RCC 7860 (cell line): ENCODE measurements around the gene KCNQ5.
A peak's percentile ranks its signal among the peaks of the same experiment; 100 is the strongest.

Experiments
- DNase-seq: peaks from one replicate; pipeline ENCODE4 v3.0.0-alpha.2; 2015; ENCODE audit warnings: low spot score
- FAIRE-seq: peaks from 2 replicates; lab custom pipeline; 2012; peaks lifted over from hg19 to GRCh38; lab: Jason Lieb, UNC

KCNQ5 gene

GRCh38 chr6:72828904-72829303 is 207.0 kb downstream of the KCNQ5 start:
- FAIRE-seq (no peak), DNase-seq (no peak)

GRCh38 chr6:72832271-72832670 is 210.4 kb downstream of the KCNQ5 start:
- DNase-seq = no peak
- no peak for FAIRE-seq

- FAIRE-seq = no peak
- DNase-seq = no peak
Observed at GRCh38 chr6:72835749-72836148, 213.9 kb downstream of the KCNQ5 start.

GRCh38 chr6:72836971-72837370 is 215.1 kb downstream of the KCNQ5 start:
- no peak for DNase-seq
- FAIRE-seq = no peak

- FAIRE-seq (no peak), DNase-seq (no peak)
Observed at GRCh38 chr6:72841195-72841594, 219.3 kb downstream of the KCNQ5 start.

GRCh38 chr6:72842140-72842539 is 220.3 kb downstream of the KCNQ5 start:
- DNase-seq (no peak), FAIRE-seq (no peak)

GRCh38 chr6:72844614-72845013 is 222.8 kb downstream of the KCNQ5 start:
- no peak for DNase-seq
- no peak for FAIRE-seq

- FAIRE-seq (no peak), DNase-seq (no peak)
Observed at GRCh38 chr6:72849346-72849745, 227.5 kb downstream of the KCNQ5 start.

GRCh38 chr6:72850040-72850439 is 228.2 kb downstream of the KCNQ5 start:
- no peak for FAIRE-seq

GRCh38 chr6:72850469-72850868 is 228.6 kb downstream of the KCNQ5 start:
- DNase-seq = no peak
- FAIRE-seq = no peak

More at GRCh38 chr6:72850040-72850439, 228.2 kb downstream of the KCNQ5 start:
- no peak for DNase-seq

- no peak for DNase-seq
- FAIRE-seq = no peak
Observed at GRCh38 chr6:72855471-72855870, 233.6 kb downstream of the KCNQ5 start.

GRCh38 chr6:72856801-72857200 is 234.9 kb downstream of the KCNQ5 start:
- no peak for FAIRE-seq

GRCh38 chr6:72857791-72858585 is 236.1 kb downstream of the KCNQ5 start:
- FAIRE-seq = no peak
- DNase-seq = peak; percentile 12

More at GRCh38 chr6:72856801-72857200, 234.9 kb downstream of the KCNQ5 start:
- DNase-seq = no peak

GRCh38 chr6:72861059-72861458 is 239.2 kb downstream of the KCNQ5 start:
- no peak for FAIRE-seq
- no peak for DNase-seq

- DNase-seq (peak; percentile 11), FAIRE-seq (no peak)
Observed at GRCh38 chr6:72861935-72862432, 240.1 kb downstream of the KCNQ5 start.

- no peak for DNase-seq
Observed at GRCh38 chr6:72863131-72863530, 241.3 kb downstream of the KCNQ5 start.

GRCh38 chr6:72864236-72864635 is 242.4 kb downstream of the KCNQ5 start:
- DNase-seq (no peak), FAIRE-seq (no peak)

More at GRCh38 chr6:72863131-72863530, 241.3 kb downstream of the KCNQ5 start:
- FAIRE-seq = no peak

- FAIRE-seq (no peak), DNase-seq (no peak)
Observed at GRCh38 chr6:72864799-72865198, 242.9 kb downstream of the KCNQ5 start.

GRCh38 chr6:72865467-72865866 is 243.6 kb downstream of the KCNQ5 start:
- DNase-seq (no peak), FAIRE-seq (no peak)

- FAIRE-seq = no peak
- no peak for DNase-seq
Observed at GRCh38 chr6:72869621-72870020, 247.8 kb downstream of the KCNQ5 start.

GRCh38 chr6:72873433-72873832 is 251.6 kb downstream of the KCNQ5 start:
- no peak for DNase-seq
- no peak for FAIRE-seq

GRCh38 chr6:72876256-72876655 is 254.4 kb downstream of the KCNQ5 start:
- FAIRE-seq (no peak), DNase-seq (no peak)

- FAIRE-seq (no peak), DNase-seq (no peak)
Observed at GRCh38 chr6:72886170-72886569, 264.3 kb downstream of the KCNQ5 start.
